OCI-M1 (cell line): ENCODE data around the gene C22orf31.
A peak's percentile ranks its signal among the peaks of the same experiment; 100 is the strongest.
"Not testable (repeated sequence)": the region's sequence is repeated elsewhere in the genome, so short reads cannot be mapped to it uniquely, and the experiment has no call there.

ENCODE experiments used
- DNase-seq: peaks from one replicate; lab custom pipeline; 2025; lab: John Stamatoyannopoulos, UW

The C22orf31 gene

DNA sequence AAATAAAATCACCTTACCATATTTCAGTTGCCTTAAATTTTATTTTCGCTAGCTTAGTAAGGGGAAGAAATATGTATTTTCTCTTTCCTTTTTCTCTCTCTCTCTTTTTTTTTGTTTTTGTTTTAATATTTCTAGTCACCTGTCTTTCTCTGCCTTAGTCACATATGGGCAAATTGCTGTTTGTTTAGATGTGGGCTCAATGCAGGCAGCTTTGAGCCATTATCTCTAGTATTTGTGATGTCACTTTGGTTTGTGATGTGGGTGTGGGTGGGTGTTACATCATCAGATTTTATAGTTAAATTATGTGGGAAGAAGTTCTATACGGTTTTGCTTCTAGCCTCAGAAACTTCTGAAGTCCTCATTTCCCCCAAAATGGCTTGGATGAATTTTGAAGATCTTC, at the start of gene C22orf31:
TSS of gene C22orf31 (minus strand) at position 59 of the 400 bp plus-strand sequence. CDS start at position 20, 39 bp downstream.
- DNase-seq, result peak; percentile 62

DNA sequence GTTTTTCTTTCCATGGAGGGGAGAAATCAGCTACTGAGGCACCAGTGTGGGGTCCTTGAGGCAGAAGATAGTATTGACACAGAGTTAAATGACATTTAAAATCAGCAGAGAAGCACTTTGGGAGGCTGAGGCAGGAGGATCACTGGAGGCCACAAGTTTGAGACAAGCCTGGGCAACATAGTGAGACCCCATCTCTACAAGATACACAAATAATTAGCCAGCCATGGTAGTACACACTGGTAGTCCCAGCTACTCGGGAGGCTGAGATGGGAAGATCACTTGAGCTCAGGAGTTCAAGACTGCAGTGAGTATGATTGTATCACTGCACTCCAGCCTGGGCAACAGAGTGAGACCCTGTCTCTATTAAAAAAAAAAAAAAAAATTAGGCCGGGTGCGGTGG, 49.3 kb upstream of the C22orf31 start:
- no peak for DNase-seq

DNA sequence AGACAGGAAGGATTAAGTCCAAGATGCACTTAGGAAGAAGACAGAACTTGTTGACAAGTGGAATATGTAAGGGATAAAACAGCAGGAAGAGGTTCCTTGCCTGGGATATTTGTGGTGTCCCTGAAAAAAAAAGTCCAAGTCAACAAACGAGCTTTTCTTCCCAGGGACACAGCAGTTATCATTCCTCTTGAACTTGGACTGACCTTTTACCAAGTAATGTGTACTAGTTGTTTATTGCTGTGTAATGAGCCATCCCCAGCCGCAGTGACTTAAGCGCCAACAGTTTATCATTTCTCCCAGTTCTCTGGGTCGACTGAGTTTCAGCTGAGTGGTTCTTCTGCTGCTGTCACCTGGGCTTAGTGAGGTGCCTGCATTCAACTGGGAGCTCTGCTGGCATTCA, 48.2 kb upstream of the C22orf31 start:
- no peak for DNase-seq

DNA sequence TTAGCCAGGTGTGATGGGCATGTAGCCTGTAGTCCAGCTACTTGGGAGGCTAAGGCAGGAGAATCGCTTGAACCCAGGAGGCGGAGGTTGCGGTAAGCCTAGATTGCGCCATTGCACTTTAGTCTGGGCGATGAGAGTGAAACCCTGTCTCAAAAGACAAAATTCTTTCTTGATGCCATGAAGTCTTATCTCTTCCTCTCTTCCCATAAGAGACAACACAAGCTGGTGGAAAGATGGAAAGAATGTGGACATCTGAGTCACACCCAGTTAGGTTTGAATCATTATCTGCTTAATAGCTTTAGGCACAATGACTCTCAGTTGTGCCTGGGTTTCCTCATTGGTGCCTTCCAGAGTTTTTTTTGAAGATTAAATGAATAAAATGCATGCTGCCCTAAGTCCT, 46.5 kb upstream of the C22orf31 start:
- no peak for DNase-seq

DNA sequence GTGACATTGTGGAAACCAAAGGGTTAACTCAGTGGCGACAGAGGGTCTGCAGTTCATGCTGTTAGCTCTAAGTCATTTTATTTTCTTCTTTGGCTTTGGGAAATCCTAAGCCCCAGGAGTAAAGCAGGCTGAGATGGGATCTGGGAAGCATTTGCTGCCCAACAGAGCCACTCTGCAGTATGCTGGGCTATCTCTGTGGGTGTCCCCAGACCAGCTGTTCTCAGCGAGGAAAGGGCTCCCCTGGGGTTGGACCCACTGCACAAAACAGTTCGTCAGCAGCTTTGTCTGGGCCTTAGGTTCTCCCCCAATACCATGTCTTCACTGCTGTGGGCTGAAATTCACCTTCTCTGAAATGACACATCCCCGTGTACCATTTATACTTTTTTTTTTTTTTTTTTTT, 45.2 kb upstream of the C22orf31 start:
- DNase-seq, result no peak

DNA sequence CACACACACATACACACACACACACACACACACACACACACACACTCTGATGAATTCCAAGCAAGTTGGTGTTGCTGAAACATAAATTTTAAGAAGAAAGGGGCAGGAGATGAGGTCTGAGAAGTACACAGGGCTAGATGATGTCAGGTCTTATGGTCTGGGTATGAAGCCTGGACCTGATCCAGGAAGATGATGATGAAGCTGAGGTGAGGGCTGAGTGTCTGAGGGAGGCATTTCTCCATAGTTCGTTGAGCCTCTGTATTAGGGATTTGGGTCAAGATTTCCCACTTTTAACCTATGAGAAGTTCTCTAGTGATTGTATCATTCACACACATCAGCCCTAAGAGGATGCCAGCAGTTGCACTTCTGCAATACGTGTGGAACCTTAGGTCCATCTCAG, 43.8 kb upstream of the C22orf31 start:
- no peak for DNase-seq

DNA sequence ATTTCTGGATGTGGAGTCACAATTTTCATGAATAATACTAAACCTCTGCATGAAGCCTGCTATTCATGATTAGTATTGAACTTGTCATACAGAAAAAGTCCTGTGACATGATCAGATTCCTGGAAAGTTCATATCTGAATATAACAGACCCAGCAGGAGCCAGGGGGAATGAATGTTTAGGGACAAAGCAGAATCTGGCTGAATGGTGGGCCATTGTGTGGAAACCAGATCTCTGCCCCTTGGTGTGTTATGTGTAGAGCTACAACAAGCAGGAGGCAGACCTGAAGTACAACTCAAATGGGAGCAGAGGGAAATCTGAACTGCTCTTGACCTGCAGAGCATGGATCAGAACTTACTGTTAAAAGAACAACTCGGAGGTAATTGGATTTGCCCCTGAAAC, 41.5 kb upstream of the C22orf31 start:
- DNase-seq, result peak; percentile 27

DNA sequence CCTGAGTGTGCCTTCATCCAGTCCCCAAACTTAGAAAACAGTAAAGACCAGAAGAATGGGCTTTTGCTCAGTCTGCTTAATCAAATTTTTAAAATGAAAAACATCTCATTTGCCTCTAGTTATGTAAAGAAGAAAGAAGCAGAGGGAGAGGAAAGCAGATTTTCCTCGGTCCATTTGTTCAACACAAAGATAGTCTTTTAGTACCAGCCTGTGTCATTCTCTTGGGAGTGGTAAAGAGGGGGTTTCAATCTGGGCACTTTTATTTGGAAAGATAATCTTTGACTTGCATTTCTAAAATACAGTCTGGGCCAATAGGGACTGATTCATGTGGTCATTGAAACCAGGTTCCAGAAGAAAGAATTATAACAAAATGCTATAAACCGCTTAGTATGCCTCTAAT, 40.7 kb upstream of the C22orf31 start:
- no peak for DNase-seq

DNA sequence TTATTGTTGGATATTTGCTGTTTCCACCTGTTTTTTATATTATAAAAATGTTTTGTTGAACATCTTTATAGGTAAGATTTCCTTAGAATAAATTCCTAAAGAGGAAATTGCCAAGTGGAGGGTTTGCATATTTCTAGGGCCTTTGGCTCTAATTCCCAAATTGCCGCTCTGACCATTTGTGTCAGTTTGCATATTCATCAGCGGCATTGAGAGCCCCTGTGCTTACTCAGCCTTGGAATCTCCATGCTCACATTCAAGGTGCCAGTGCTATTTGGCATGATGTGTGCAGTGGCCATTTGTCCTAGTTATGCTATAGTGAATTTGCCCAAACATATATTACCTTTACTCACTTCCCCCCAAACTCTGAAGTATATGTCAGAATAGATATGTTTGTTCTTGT, 36.7 kb upstream of the C22orf31 start:
- DNase-seq, result no peak

DNA sequence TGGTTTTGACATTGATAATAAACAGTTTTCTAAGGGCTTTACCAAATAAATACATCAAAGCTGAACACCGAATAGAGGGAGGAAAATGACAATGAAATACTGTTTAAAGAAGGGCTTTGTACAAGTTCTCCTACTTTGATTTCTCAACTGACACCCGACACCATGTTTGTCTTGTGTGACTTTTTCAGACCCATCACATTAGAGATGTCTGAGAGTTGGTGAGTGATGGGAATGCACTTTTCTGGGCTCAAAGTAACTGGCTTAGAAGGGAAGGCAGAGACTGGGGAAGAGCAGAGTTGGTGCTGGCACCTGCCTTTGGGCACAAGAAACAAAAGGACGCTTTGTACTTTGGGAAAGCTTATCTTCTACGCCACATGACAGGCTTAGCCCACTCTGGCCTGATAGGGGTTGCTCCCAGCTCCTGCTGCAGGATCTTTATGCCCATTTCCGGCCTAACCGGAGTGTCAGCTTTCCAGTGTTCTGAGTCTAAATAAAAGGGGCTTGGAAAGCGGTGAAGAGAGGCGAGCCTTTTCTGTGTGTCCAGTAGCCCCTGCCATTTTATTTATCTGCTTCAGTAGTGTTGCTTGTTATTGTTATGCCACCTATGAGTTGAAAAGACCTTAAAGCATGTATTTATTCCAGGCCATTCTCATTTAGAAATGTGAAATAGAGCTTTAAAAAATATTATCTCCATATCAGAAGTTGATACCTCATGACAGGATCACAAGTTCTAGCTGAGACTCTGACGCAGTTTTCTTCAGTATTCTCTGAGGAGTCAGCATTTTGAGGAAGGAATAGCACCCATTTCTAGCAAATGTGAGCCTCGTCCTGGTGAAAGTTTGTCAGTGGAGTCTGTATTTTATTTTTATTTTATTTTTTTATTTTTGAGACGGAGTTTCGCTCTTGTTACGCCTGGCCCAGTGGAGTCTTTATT, 35.4 kb upstream of the C22orf31 start:
- peak; percentile 90 for DNase-seq

DNA sequence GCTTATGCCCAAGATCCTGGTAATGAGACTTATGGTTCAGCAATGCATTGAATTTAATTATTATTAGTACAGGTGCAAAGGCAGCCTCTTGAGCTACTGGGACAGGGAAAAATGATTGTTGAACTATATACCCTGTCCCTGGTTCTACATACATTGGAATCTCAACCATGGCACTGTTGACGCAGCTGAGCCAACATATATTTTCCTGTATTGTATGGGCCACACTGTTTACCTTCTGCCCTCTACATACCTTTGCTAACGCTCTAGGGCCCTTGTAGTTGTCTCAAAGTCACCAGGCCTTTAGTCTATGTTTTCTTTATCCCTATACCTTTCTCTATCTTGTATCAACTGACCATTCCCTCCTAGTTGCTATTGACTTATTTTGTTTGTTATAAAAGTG, 33.8 kb upstream of the C22orf31 start:
- DNase-seq, result no peak

DNA sequence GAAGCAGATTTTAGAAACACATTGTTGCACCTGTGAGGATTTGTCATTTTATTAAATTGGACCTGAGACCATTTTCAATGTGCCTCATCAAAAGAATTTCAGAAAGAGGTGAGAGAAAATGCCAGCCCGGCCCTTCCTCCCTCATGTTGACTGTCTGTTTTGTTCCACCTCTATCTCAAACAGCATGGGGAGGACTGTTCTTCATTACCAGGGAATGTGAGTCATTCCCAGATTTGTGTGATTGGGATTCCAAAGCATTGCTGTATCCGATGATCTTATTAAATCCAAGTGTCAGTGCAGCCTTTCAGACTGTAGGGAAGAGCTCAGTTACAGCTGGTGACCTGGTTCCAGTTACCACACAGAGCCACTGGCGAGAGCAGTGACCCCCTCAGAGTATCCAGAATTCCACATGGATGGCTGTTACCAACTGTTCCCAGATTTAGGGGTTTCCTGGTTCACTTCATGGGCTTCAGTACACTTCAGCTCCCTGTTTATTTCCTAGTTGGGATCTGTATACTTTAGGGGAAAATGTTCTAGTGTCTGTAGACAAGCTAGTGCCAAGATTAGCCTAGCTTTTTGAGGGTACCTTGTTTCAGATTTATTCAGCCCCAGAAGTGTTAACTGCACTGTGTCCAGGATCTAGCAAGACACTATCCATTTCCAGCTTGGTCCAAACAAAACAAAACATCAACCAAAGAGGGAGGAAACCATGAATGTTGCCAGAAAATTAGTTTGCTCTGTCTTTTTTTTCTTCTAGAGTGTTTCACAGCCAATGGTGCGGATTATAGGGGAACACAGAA, 32.1 kb upstream of the C22orf31 start:
- no peak for DNase-seq

DNA sequence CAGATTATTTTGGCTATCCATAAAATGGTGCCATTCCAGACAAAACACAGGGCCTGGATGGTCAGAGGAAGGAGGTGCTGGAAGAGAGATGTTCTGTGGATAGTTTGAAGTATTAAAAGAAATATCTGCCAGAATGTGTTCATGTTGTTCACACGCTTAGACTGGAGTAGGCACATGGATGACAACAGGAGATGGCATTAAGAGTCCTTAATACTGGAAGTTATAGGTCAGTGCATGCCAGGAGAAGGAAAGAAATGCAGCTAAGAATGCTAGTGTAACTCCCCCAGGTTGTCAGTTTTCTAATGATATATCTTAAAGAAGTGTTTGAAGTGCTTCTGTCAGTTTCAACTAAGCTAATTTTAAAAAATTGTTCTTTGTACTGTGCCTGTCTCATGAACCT, 31.4 kb upstream of the C22orf31 start:
- DNase-seq, result no peak

DNA sequence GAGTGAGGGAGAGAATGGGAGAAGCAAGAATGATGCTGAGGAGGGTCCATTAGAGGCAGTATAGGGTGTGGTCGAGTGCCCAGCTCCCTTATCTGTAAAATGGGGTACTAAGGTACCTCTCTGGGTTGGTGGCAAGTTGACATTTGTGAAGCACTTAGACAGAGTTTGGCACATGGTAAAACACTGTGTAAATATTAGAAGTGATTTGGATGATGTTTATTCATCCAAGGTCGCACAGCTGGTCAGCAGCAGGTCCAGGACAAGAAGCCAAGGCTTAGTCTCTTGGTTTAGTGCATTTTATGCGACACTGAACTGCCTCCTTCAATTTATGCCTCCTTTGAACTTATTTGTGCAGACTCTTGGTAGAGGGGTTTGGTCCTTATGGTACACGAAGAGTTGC, 30.6 kb upstream of the C22orf31 start:
- DNase-seq, result no peak

DNA sequence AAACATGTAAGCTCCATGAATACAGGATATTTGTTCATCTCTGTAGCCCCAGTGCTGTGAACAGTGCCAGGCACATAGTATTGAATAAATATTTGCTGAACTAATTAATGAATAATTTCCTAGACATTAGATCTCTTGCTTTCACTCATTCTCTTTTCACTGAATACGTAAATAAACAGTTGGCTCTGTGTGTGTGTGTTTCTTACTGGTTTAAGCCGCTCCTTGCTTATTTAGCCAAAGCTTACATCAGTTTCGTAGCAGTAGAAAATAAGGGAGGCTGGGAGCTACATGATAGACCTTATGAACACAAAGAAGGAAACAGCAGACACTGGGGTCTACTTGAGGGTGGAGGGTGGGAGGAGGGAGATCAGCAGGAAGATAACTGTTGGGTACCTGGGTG, 28.4 kb upstream of the C22orf31 start:
- DNase-seq, result no peak

DNA sequence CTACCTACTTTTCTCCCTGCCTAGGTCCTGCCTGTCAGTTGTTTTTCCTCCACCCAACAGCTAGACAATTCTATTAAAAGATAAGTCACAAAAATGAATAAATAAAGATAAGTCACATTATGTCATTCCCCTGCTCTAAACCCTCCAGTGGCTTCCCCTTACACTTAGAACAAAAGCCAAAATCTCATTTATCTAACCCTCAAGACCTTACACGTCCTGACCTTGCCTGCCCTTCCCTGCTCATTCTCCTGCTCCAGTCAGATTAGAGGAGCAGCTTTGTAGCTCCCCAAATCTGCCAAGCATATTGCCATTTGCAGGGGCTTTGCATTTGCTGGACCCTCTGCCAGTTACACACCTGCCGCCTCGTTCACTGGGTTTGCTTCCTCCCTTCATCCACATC, 27.9 kb upstream of the C22orf31 start:
- DNase-seq, result peak; percentile 23

DNA sequence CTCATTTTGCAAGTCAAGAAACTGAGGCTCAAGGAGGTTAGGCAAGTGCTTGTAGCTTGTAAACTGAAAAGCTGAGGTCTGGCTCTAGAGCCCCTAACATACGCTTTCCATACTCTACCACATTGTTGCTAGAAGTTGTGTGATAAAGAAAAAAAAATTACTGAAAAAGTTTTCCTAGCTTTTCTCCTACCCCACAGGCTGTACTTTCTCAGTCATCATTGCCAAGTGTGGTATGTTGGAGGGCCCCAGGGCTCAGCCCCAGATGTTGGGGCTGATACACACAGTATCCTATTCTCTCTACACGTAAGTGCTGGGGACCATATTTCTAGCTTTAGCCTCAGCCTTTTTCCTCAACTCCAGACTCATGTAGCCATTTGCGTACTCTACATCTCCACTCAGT, 27.2 kb upstream of the C22orf31 start:
- no peak for DNase-seq

DNA sequence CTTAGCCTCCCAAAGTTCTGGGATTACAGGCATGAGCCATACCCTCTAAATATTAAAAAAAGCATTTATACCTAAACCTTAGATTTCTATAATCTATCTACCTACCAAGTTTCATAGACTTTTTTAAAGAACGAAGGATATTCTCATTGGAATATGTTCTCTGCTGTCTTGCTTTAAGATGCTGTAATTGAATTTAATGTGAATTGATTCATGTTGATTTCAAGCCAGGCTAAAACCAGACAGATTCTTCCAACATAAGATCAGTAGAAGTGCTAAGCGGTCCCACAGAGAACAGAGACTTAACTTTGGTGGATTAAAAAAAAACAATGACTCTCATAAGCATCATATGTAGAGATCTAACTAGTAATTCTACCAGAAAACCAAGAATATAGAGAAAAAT, 25.4 kb upstream of the C22orf31 start:
- no peak for DNase-seq

DNA sequence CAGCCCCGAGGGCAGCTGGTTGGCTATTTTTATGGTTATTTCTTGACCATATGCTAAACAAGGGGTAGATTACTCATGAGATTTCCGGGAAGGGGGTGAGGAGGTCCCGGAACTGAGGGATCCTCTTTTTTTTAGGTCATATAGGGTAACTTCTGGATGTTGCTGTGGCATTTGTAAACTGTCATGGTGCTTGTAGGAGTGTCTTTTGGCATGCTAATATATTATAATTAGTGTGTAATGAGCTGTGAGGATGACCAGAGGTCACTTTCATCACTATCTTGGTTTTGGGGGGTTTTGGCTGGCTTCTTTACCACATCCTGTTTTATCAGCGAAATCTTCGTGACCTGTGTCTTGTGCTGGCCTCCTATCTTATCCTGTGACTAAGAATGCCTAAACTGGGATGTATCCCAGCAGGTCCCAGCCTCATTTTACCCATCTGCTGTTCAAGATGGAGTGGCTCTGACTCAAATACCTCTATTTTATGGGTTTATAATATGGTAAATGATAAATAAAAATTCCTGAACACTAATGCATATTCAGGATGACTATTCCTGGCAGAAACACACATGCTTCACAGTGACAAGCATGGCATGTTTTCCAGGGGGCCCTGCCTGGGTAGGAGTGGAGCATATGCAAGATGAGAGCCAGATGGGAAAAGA, 22.4 kb upstream of the C22orf31 start:
- peak; percentile 57 for DNase-seq

DNA sequence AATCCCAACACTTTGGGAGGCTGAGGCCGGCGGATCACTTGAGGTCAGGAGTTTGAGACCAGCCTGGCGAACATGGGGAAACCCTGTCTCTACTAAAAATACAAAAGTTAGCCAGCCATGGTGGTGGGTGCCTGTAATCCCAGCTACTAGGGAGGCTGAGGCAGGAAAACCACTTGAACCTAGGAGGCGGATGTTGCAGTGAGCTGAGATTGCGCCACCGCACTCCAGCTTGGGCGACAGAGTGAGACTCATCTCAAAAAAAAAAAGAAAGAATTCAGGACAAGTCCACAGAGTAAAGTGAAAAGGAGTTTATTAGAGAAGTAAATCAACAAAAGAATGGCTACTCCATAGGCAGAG, 21.9 kb upstream of the C22orf31 start:
- not testable (repeated sequence) for DNase-seq

DNA sequence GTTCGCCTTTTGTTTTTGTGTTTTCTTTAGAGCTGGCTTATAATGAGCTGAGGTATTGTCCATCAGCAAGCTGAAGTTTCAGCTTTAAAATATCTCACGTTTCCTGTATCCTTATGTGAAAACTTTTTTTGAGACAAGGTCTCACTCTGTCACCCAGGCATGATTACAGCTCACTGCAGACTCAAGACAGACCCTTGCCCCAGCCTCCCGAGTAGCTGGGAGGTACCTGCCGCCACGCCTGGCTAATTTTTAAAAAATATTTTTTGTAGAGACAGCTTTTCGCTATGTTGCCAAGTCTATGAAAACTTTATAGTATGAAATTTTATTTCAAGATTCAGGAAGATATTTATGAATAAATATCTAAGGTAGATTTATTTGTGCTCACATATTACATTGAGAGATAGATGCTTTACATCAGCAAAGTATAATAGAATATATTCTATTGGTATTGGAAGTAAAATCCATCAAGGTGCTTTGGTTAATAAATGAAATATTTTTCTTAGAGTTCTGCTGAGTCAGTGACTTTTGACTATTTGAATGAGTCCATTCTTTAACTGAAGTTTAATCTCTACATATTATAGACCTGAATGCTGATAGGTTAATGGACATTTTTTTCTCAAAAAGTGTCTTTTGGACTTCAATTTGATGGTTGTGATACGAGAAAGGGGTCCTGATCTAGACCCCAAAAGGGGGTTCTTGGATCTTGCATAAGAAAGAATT, 21.4 kb upstream of the C22orf31 start:
- no peak for DNase-seq
